GM21717 (cell line): ENCODE measurements around the gene CRYZ.

Source experiments
- ATAC-seq: cut with Tn5 transposase; IDR thresholded peaks from one replicate; pipeline ENCODE4 v1.9.1; 2021; ENCODE audit warnings: mild to moderate bottlenecking, moderate library complexity; ENCODE audit not compliant: unreplicated experiment

CRYZ gene

GRCh38 chr1:74732071-74732946 is 541 bp downstream of the CRYZ start:
- peak; percentile 16 for ATAC-seq

GRCh38 chr1:74731399-74732052 is 1.3 kb downstream of the CRYZ start:
- ATAC-seq, result no peak

GRCh38 chr1:74729741-74730478 is 2.9 kb downstream of the CRYZ start:
- ATAC-seq, result no peak

GRCh38 chr1:74728736-74729135 is 4.1 kb downstream of the CRYZ start:
- ATAC-seq, result no peak

GRCh38 chr1:74726063-74726462 is 6.8 kb downstream of the CRYZ start:
- no peak for ATAC-seq

GRCh38 chr1:74717626-74718025 is 15.2 kb downstream of the CRYZ start:
- no peak for ATAC-seq

GRCh38 chr1:74716822-74717221 is 16.0 kb downstream of the CRYZ start:
- ATAC-seq, result no peak

- no peak for ATAC-seq
Measured at GRCh38 chr1:74715806-74716205, 17.0 kb downstream of the CRYZ start.

- peak; percentile 37 for ATAC-seq
Measured at GRCh38 chr1:74715236-74715502, 17.7 kb downstream of the CRYZ start.

- peak; percentile 78 for ATAC-seq
Measured at GRCh38 chr1:74714429-74715235, 18.2 kb downstream of the CRYZ start.

- no peak for ATAC-seq
Measured at GRCh38 chr1:74713849-74714248, 19.0 kb downstream of the CRYZ start.

- ATAC-seq, result no peak
Measured at GRCh38 chr1:74712881-74713280, 20.0 kb downstream of the CRYZ start.

- no peak for ATAC-seq
Measured at GRCh38 chr1:74703386-74704182, 29.3 kb downstream of the CRYZ start.

GRCh38 chr1:74699331-74699730 is 33.5 kb downstream of the CRYZ start:
- no peak for ATAC-seq

GRCh38 chr1:74697832-74698231 is 35.0 kb downstream of the CRYZ start:
- ATAC-seq, result no peak

- ATAC-seq, result no peak
Measured at GRCh38 chr1:74693473-74693872, 39.4 kb downstream of the CRYZ start.

- ATAC-seq, result no peak
Measured at GRCh38 chr1:74690909-74691308, 41.9 kb downstream of the CRYZ start.

GRCh38 chr1:74690364-74690696 is 42.5 kb downstream of the CRYZ start:
- ATAC-seq, result no peak

- ATAC-seq, result peak; percentile 49
Measured at GRCh38 chr1:74689621-74690363, 43.1 kb downstream of the CRYZ start.

- no peak for ATAC-seq
Measured at GRCh38 chr1:74686928-74687327, 45.9 kb downstream of the CRYZ start.
